Sigmoid colon (tissue), 3 donors: ENCODE measurements around the gene PAH.

Experiments used
- POLR2A ChIP-seq, 2 donors: fragments of 450-650 bp; IDR thresholded peaks; one replicate each; pipeline ENCODE4 v1.6.1; 2016; ENCODE audit warnings: antibody characterized with exemption in 2 of 2, mild to moderate bottlenecking in 2 of 2, moderate library complexity in 2 of 2
- TF ChIP-seq, protein P1 (sequence below), 4 experiments: fragments of 450-650 bp in 3 of 4; fragments of 200-600 bp in 1 of 4; IDR thresholded peaks; one replicate each; pipeline ENCODE4 v1.5.1; 2016 to 2019; ENCODE audit warnings: antibody characterized with exemption in 4 of 4, mild to moderate bottlenecking in 3 of 4, moderate library complexity in 2 of 4

DNA sequence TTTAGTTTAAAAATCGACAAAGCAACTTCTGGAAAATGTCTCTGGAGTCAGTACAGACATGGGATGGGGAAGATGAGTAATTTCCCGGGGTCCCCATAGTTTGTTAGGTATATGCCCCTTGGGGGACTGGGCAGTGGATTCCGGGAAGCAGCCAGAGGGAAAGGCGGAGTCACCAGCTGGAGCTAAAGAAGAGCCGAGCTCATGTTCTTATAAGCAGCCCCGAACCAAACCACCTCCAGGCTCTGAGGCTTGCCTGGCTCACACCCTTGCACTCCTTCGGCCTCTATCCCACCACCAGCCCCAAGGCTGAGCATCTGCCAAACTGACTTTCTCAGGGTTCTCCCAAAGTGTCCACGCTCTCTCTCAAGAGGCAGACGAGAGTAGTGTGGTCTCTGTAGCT lies 117.8 kb downstream of the PAH start:
- TF ChIP-seq POLR2A (IDR thresholded peaks at IDR 0.05), result no peak
- TF ChIP-seq, protein P1, sequence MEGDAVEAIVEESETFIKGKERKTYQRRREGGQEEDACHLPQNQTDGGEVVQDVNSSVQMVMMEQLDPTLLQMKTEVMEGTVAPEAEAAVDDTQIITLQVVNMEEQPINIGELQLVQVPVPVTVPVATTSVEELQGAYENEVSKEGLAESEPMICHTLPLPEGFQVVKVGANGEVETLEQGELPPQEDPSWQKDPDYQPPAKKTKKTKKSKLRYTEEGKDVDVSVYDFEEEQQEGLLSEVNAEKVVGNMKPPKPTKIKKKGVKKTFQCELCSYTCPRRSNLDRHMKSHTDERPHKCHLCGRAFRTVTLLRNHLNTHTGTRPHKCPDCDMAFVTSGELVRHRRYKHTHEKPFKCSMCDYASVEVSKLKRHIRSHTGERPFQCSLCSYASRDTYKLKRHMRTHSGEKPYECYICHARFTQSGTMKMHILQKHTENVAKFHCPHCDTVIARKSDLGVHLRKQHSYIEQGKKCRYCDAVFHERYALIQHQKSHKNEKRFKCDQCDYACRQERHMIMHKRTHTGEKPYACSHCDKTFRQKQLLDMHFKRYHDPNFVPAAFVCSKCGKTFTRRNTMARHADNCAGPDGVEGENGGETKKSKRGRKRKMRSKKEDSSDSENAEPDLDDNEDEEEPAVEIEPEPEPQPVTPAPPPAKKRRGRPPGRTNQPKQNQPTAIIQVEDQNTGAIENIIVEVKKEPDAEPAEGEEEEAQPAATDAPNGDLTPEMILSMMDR (IDR thresholded peaks at IDR 0.05), result no peak
